ENCODE data around the gene PLCH1.

PLCH1 gene

DNA sequence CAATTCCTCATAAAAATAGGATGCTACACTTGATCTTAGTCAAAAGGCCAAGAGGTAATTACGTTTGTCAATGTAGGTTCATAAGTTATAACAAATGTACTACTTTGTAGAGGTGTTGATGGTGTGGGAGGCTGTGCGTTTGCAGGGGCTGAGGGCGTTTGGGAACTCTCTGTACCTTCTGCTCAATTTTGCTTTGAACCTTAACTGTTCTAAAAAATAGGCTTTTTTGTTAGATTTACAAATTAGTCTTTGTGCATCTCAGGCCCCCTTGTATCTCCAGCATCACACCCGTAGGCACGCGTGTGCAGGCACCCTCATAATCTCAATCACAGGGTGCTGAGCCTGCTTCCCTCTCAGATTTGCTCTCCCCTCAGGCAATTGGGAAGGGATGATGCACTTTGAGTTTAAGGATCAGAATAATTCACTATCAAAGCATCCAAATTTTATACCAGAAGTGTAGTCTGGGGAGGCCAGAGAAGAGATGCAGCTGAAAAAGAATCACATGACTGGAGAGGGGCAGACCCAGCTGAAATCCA lies 415.3 kb downstream of the PLCH1 start:
- no peak for DNase-seq

DNA sequence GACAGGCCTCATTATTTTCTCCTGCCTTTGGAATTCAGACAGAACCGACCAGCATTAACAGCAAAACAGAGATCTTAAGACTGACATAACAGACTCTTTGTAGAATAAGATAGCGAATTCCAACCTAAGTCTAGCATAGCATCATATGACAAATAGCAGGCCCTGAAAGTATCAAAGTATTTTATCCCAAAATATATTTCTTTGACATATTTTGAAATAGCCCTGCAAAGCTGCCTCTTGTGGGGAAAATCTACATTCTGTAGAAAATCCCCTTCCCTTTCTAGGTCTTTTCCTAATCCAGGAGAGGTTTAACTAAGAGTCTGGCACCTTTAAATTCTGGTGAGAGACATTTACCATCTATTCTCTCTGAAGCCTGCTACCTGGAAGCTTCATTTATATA lies 417.0 kb downstream of the PLCH1 start:
- DNase-seq = no peak

DNA sequence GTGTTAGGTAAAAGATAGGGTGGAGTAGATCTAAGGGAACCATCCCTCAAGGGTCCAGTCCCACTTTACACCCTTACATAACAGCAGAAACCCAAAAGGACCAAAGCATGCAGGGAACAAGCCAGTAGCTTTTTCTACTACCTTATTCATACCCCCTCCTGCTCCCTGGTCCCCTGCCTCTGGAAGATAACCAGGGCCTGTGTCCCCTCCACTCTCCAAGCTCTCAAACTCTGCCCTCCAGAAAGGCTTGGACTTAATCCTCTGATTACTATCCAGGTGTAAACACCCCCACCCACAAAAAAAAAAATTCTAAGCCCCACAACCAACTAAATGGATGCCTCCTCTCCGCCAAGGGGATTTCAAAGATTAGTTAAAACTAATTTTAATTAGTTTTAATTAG lies 417.4 kb downstream of the PLCH1 start:
- no peak for DNase-seq

DNA sequence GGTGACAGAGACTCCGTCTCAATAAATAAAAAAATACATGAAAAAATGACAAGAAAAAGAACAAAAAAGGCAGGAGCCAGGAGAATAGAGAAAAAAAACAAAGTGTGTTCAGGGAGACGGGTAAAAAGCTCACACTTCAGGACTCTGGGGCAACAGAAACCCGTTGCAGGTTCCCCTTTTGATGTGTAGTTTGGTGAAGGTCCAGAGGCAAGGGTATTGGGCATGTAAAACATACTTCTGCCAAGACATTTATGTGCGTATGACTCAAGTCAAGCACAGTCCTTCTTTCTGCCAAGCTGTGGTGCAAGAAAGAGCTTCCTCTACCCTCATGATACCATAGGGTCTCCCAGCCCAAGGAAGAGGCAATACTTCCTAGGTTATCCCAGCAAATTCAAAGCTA lies 418.0 kb downstream of the PLCH1 start:
- DNase-seq = no peak

DNA sequence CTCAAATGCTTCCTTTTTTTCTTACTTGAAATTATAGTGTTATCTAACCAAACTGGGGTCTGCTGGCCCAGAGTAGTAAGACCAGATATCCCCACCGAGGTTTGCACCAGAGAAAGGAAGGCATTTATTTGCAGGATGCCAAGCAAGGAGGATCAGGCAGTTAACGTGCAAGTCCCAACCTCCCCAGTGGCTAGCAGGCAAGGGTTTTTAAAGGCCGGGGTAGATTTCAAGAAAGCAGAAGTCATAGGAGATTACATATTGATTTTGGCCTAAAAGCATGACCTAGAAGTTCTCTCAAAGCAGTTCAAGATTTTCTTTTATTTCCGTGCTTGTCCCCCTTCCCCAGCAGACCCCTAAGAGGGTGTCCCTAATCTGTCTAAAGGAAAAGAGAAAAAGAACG lies 418.6 kb downstream of the PLCH1 start:
- no peak for DNase-seq

Measured in activated CD4-positive, CD25-positive, alpha-beta regulatory T cell treated with anti-CD3 and anti-CD28 coated beads, Interleukin-2, amount 50 U/mL, for 72 hours (primary cell).